WTC11 (cell line): ENCODE measurements around the gene WSB2. TPM values are rescaled to one million over a fixed set of nuclear protein-coding genes. Genes with fewer than 3 reads are reported as not detected.

Experiments used
- ATAC-seq: fragments of 200-7000 bp; cut with Tn5 transposase; 2 replicates; pipeline ENCODE4 v1.10.0; 2021; ENCODE audit warnings: mild to moderate bottlenecking, moderate library complexity
- CTCF ChIA-PET: fragments of 300-600 bp; sonication (Branson Sonifier 250); formaldehyde crosslinking; loops from one replicate; lab custom pipeline; 2021; ENCODE audit warnings: antibody characterized with exemption; lab: Charles Lee
- POLR2A ChIA-PET: fragments of 350-600 bp; sonication (Branson Sonifier 250); formaldehyde crosslinking; loops from one replicate; lab custom pipeline; 2021; ENCODE audit warnings: antibody characterized with exemption; lab: Charles Lee
- DNase-seq: peaks from one replicate; pipeline ENCODE4 v3.0.0; 2021; ENCODE audit warnings: low spot score
- H3K27ac Mint-ChIP-seq: 2 replicates; pipeline ENCODE4 v1.8.0; 2021; ENCODE audit warnings: mixed read lengths
- H3K27me3 Mint-ChIP-seq: 2 replicates; pipeline ENCODE4 v1.8.0; 2021; ENCODE audit warnings: low read depth, mild to moderate bottlenecking, moderate library complexity, mixed read lengths
- H3K36me3 Mint-ChIP-seq: 2 replicates; pipeline ENCODE4 v1.8.0; 2021; ENCODE audit warnings: mixed read lengths
- H3K4me1 Mint-ChIP-seq: 2 replicates; pipeline ENCODE4 v1.8.0; 2022; ENCODE audit warnings: mixed read lengths
- H3K4me3 Mint-ChIP-seq: 2 replicates; pipeline ENCODE4 v1.8.0; 2021; ENCODE audit warnings: mild to moderate bottlenecking, moderate library complexity, mixed read lengths
- H3K9me3 Mint-ChIP-seq: 2 replicates; pipeline ENCODE4 v1.8.0; 2021; ENCODE audit warnings: mixed read lengths
- ARID4B ChIP-seq: sonication (generic); formaldehyde crosslinking; IDR thresholded peaks from 2 replicates; pipeline ENCODE4 v1.8.0; 2023; ENCODE audit warnings: missing genetic modification reagents, mild to moderate bottlenecking, borderline replicate concordance
- ATF2 ChIP-seq: sonication (generic); formaldehyde crosslinking; IDR thresholded peaks from 2 replicates; pipeline ENCODE4 v1.8.1; 2022; ENCODE audit warnings: low read depth, missing genetic modification reagents, borderline replicate concordance
- CREB1 ChIP-seq: sonication (generic); formaldehyde crosslinking; IDR thresholded peaks from 2 replicates; pipeline ENCODE4 v1.8.0; 2023; ENCODE audit warnings: mild to moderate bottlenecking, missing genetic modification reagents
- CREM ChIP-seq: sonication (generic); formaldehyde crosslinking; IDR thresholded peaks from 2 replicates; pipeline ENCODE4 v1.8.1; 2022; ENCODE audit warnings: mild to moderate bottlenecking, missing genetic modification reagents, moderate library complexity
- ELF4 ChIP-seq: sonication (generic); formaldehyde crosslinking; IDR thresholded peaks from 2 replicates; pipeline ENCODE4 v1.8.1; 2022; ENCODE audit warnings: low read depth, mild to moderate bottlenecking, moderate library complexity, missing genetic modification reagents
- JUN ChIP-seq: sonication (generic); formaldehyde crosslinking; IDR thresholded peaks from 2 replicates; pipeline ENCODE4 v1.8.0; 2023; ENCODE audit warnings: mild to moderate bottlenecking, missing genetic modification reagents
- RORB ChIP-seq: fragments of 250-450 bp; sonication (Bioruptor Pico); IDR thresholded peaks from 2 replicates; pipeline ENCODE4 v1.9.0; 2021; ENCODE audit warnings: mild to moderate bottlenecking
- STAT6 ChIP-seq: sonication (generic); formaldehyde crosslinking; conservative IDR thresholded peaks from 2 replicates; pipeline ENCODE4 v1.8.1; 2023; ENCODE audit warnings: mild to moderate bottlenecking, low read depth, missing genetic modification reagents, moderate library complexity
- TP53 ChIP-seq: sonication (generic); formaldehyde crosslinking; IDR thresholded peaks from 2 replicates; pipeline ENCODE4 v1.8.1; 2023; ENCODE audit warnings: mild to moderate bottlenecking, missing genetic modification reagents
- ZBTB21 ChIP-seq: sonication (generic); formaldehyde crosslinking; IDR thresholded peaks from 2 replicates; pipeline ENCODE4 v1.8.1; 2023; ENCODE audit warnings: mild to moderate bottlenecking, missing genetic modification reagents, borderline replicate concordance
- ZNF423 ChIP-seq: fragments of 250-450 bp; sonication (Bioruptor Pico); IDR thresholded peaks from 2 replicates; pipeline ENCODE4 v2.1.2; 2022; ENCODE audit warnings: mild to moderate bottlenecking, moderate library complexity
- ZNF532 ChIP-seq: fragments of 250-450 bp; sonication (Bioruptor Pico); IDR thresholded peaks from 2 replicates; pipeline ENCODE4 v1.9.0; 2021; ENCODE audit warnings: mild to moderate bottlenecking, borderline replicate concordance
- ZNF671 ChIP-seq: fragments of 250-450 bp; sonication (Bioruptor Pico); IDR thresholded peaks from 2 replicates; pipeline ENCODE4 v1.8.0; 2021; ENCODE audit warnings: mild to moderate bottlenecking
- total RNA-seq: library from RNA; stranded (reverse); gene quantifications from 3 replicates; pipeline ENCODE4 v1.2.3, GENCODE V29; 2021
- TF ChIP-seq, protein P1 (sequence below): fragments of 250-450 bp; sonication (Bioruptor Pico); IDR thresholded peaks from 2 replicates; pipeline ENCODE4 v1.9.0; 2021; ENCODE audit warnings: moderate library complexity, mild to moderate bottlenecking, inconsistent platforms, borderline replicate concordance
- TF ChIP-seq, protein P2 (sequence below): sonication (generic); formaldehyde crosslinking; IDR thresholded peaks from 2 replicates; pipeline ENCODE4 v1.8.1; 2022; ENCODE audit warnings: mild to moderate bottlenecking, moderate library complexity, missing genetic modification reagents

WSB2 gene
- total RNA-seq, 1 experiment from 2014 or later = 74.2 TPM

- TF ChIP-seq ATF2 (CRISPR knock-in tag) (no peak), JUN (CRISPR knock-in tag) (no peak), ZNF423 (CRISPR knock-in tag) (no peak), CREM (CRISPR knock-in tag) (no peak), ELF4 (CRISPR knock-in tag) (no peak), CREB1 (CRISPR knock-in tag) (no peak), ARID4B (CRISPR knock-in tag) (no peak), ZNF532 (CRISPR knock-in tag) (no peak), STAT6 (CRISPR knock-in tag) (no peak), RORB (CRISPR knock-in tag) (no peak), TP53 (no peak), ZNF671 (CRISPR knock-in tag) (no peak), ZBTB21 (CRISPR knock-in tag) (no peak)
- TF ChIP-seq, protein P1, sequence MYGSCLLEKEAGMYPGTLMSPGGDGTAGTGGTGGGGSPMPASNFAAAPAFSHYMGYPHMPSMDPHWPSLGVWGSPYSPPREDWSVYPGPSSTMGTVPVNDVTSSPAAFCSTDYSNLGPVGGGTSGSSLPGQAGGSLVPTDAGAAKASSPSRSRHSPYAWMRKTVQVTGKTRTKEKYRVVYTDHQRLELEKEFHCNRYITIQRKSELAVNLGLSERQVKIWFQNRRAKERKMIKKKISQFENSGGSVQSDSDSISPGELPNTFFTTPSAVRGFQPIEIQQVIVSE = no peak
- TF ChIP-seq, protein P2, sequence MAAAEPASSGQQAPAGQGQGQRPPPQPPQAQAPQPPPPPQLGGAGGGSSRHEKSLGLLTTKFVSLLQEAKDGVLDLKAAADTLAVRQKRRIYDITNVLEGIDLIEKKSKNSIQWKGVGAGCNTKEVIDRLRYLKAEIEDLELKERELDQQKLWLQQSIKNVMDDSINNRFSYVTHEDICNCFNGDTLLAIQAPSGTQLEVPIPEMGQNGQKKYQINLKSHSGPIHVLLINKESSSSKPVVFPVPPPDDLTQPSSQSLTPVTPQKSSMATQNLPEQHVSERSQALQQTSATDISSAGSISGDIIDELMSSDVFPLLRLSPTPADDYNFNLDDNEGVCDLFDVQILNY = no peak
- ATAC-seq (no peak), DNase-seq (no peak)
- no peaks in the 10 kb centered on the region for H3K27me3 Mint-ChIP-seq
- H3K4me1 Mint-ChIP-seq = peaks cover 36% of the 10 kb centered on the region
- CTCF ChIA-PET = interaction anchor here (1.5 kb wide), 1 partner anchor 201 kb away, joined by 3 read pairs; no protein-coding TSS in a partner anchor
- H3K4me3 Mint-ChIP-seq = no peak overlapping the region
- H3K36me3 Mint-ChIP-seq = no peaks in the 10 kb centered on the region
- 0 out of 2 replicates have a peak overlapping the region, but pooled peaks have one; percentile 22 for H3K27ac Mint-ChIP-seq
- no peaks in the 10 kb centered on the region for H3K9me3 Mint-ChIP-seq
- POLR2A ChIA-PET = no interaction called here
These were observed 2.1 kb downstream of the WSB2 start for GRCh38 chr12:118058881-118059280.
